CD4-positive, alpha-beta T cell (primary cell): ENCODE results near the gene CAPRIN2. TPM values are rescaled to one million over a fixed set of nuclear protein-coding genes. Genes with fewer than 3 reads are reported as not detected.
A peak's percentile ranks its signal among the peaks of the same experiment; 100 is the strongest.

Experiments used
- ATAC-seq: fragments of 200-7000 bp; cut with Tn5 transposase; one replicate; pipeline ENCODE4 v1.10.0; 2022; ENCODE audit warnings: mild to moderate bottlenecking; ENCODE audit not compliant: poor library complexity
- CTCF ChIA-PET: fragments of 350-600 bp; sonication (Branson Sonifier 250); formaldehyde crosslinking; loops from one replicate; lab custom pipeline; 2021; ENCODE audit warnings: antibody characterized with exemption, inconsistent platforms; lab: Charles Lee
- POLR2A ChIA-PET: fragments of 350-600 bp; sonication (Branson Sonifier 250); formaldehyde crosslinking; loops from one replicate; lab custom pipeline; 2021; ENCODE audit warnings: antibody characterized with exemption, inconsistent platforms; lab: Charles Lee
- DNase-seq, 14 experiments: peaks; one replicate each; pipeline ENCODE4 v3.0.0-alpha.2; 2013 to 2020; ENCODE audit warnings: mixed read lengths in 2 of 14
- H3K27ac ChIP-seq, 2 donors: one replicate each; pipeline versions ENCODE4 v1.5.1 to v1.7.0; 2013; ENCODE audit warnings: low read length in 2 of 2, low read depth in 1 of 2, mild to moderate bottlenecking in 1 of 2
- H3K27me3 ChIP-seq, 2 experiments: 1 replicate in 1 of 2; 2 replicates in 1 of 2; pipeline versions ENCODE4 v1.6.1 to v1.7.0; 2013; ENCODE audit warnings: low read length in 2 of 2, control low read depth in 1 of 2, mild to moderate bottlenecking in 1 of 2, moderate library complexity in 1 of 2; ENCODE audit not compliant: insufficient read depth in 2 of 2, control insufficient read depth in 1 of 2
- H3K36me3 ChIP-seq: one replicate; pipeline ENCODE4 v1.6.1; 2013; ENCODE audit warnings: low read length, control low read depth; ENCODE audit not compliant: insufficient read depth
- H3K4me1 ChIP-seq: one replicate; pipeline ENCODE4 v1.6.1; 2013; ENCODE audit warnings: low read length, control low read depth; ENCODE audit not compliant: insufficient read depth
- H3K4me3 ChIP-seq: one replicate; pipeline ENCODE4 v1.5.1; 2013; ENCODE audit warnings: mild to moderate bottlenecking, low read length, moderate library complexity
- H3K9me3 ChIP-seq, 2 experiments: 1 replicate in 1 of 2; 2 replicates in 1 of 2; pipeline versions ENCODE4 v1.6.1 to v1.7.0; 2013; ENCODE audit warnings: low read length in 2 of 2, mild to moderate bottlenecking in 2 of 2, control low read depth in 1 of 2, moderate library complexity in 1 of 2; ENCODE audit not compliant: control insufficient read depth in 1 of 2, insufficient read depth in 1 of 2
- H3K27ac Mint-ChIP-seq: one replicate; pipeline ENCODE4 v1.8.0; 2020; ENCODE audit warnings: mixed read lengths
- H3K27me3 Mint-ChIP-seq: one replicate; pipeline ENCODE4 v1.8.0; 2021; ENCODE audit warnings: mixed read lengths
- H3K36me3 Mint-ChIP-seq: one replicate; pipeline ENCODE4 v1.8.0; 2021; ENCODE audit warnings: low read depth, mixed read lengths
- H3K4me1 Mint-ChIP-seq: one replicate; pipeline ENCODE4 v1.8.0; 2021; ENCODE audit warnings: low read depth, mixed read lengths
- H3K4me3 Mint-ChIP-seq: one replicate; pipeline ENCODE4 v1.8.0; 2020; ENCODE audit warnings: mild to moderate bottlenecking, mixed read lengths
- H3K9me3 Mint-ChIP-seq: one replicate; pipeline ENCODE4 v1.8.0; 2020; ENCODE audit warnings: mixed read lengths
- CTCF ChIP-seq: fragments of 200-600 bp; IDR thresholded peaks from one replicate; pipeline ENCODE4 v1.8.0; 2022; ENCODE audit warnings: antibody characterized with exemption, mild to moderate bottlenecking
- intact Hi-C, 2 experiments: fragments of 100-400 bp; cut with DNase I in 1 of 2; cut with micrococcal nuclease in 1 of 2; formaldehyde crosslinking; loops; one replicate each; pipeline versions ENCODE4 v1.15.1 to v1.9.0; 2023 to 2025; cut with DNase I, micrococcal nuclease
- total RNA-seq, 174 experiments: library from RNA in 2 of 174; stranded (reverse) in 2 of 174; gene quantifications; one replicate each; pipeline ENCODE4 v1.2.3 and lab custom pipeline; 2021 to 2026

The CAPRIN2 gene
- total RNA-seq, 2 experiments from 2014 or later, result 21.2 to 24.6 TPM

- H3K4me1 Mint-ChIP-seq, result peaks cover 15% of the 10 kb centered on the region
- intact Hi-C loops, result no loop called here
- ChIA-PET POLR2A (interaction anchor here (0.7 kb wide), 1 partner anchor 26 kb away, joined by 3 read pairs; no protein-coding TSS in a partner anchor), CTCF (interaction anchor here (0.6 to 1.2 kb wide), 2 partner anchors 42 to 1243 kb away, joined by 3 to 5 read pairs; partner anchors contain the start of gene CAPRIN2)
- no peaks in the 10 kb centered on the region for H3K9me3 ChIP-seq
- TF ChIP-seq CTCF, result no peak
- H3K27ac Mint-ChIP-seq, result no peak overlapping the region
- H3K4me3 Mint-ChIP-seq, result no peak overlapping the region
- peaks cover 62% of the 10 kb centered on the region for H3K27me3 Mint-ChIP-seq
- no peaks in the 10 kb centered on the region for H3K9me3 Mint-ChIP-seq
- no peaks in the 10 kb centered on the region for H3K36me3 ChIP-seq
- DNase-seq (peak in 1 of 14 experiments; percentile 6), ATAC-seq (peak; percentile 37)
- peak overlapping the region; percentile 50 for H3K4me3 ChIP-seq
- H3K36me3 Mint-ChIP-seq, result no peaks in the 10 kb centered on the region
- no peak overlapping the region for H3K27ac ChIP-seq
- H3K4me1 ChIP-seq, result peaks cover 19% of the 10 kb centered on the region
- H3K27me3 ChIP-seq, result peaks cover 28 to 34% of the 10 kb centered on the region in 2 experiments
Observed at GRCh38 chr12:30796313-30796780, 41.6 kb upstream of the CAPRIN2 start.

- H3K4me1 Mint-ChIP-seq, result peaks cover 15% of the 10 kb centered on the region
- no peaks in the 10 kb centered on the region for H3K9me3 Mint-ChIP-seq
- H3K27ac ChIP-seq, result no peak overlapping the region
- H3K27me3 Mint-ChIP-seq, result peaks cover 62% of the 10 kb centered on the region
- DNase-seq (peak in 8 of 14 experiments; percentile 6 to 50 (median 29)), ATAC-seq (peak; percentile 59)
- H3K4me3 Mint-ChIP-seq, result peak overlapping the region; percentile 39
- H3K36me3 Mint-ChIP-seq, result no peaks in the 10 kb centered on the region
- H3K4me3 ChIP-seq, result peak overlapping the region; percentile 50
- H3K9me3 ChIP-seq, result no peaks in the 10 kb centered on the region
- H3K4me1 ChIP-seq, result peaks cover 19% of the 10 kb centered on the region
- H3K36me3 ChIP-seq, result no peaks in the 10 kb centered on the region
- peaks cover 28 to 34% of the 10 kb centered on the region in 2 experiments for H3K27me3 ChIP-seq
- intact Hi-C loops, result no loop called here
- no peak for TF ChIP-seq CTCF
- ChIA-PET CTCF (interaction anchor here (0.6 to 1.2 kb wide), 2 partner anchors 41 to 1244 kb away, joined by 3 to 5 read pairs; partner anchors contain the start of gene CAPRIN2), POLR2A (interaction anchor here (0.7 kb wide), 1 partner anchor 26 kb away, joined by 3 read pairs; no protein-coding TSS in a partner anchor)
- no peak overlapping the region for H3K27ac Mint-ChIP-seq
Observed at GRCh38 chr12:30795410-30796312, 40.9 kb upstream of the CAPRIN2 start.

- Mint-ChIP-seq H3K9me3 (no peaks in the 10 kb centered on the region), H3K27ac (no peak overlapping the region), H3K4me3 (peak overlapping the region; percentile 39), H3K27me3 (peaks cover 62% of the 10 kb centered on the region), H3K36me3 (no peaks in the 10 kb centered on the region), H3K4me1 (peaks cover 15% of the 10 kb centered on the region)
- peaks cover 28 to 34% of the 10 kb centered on the region in 2 experiments for H3K27me3 ChIP-seq
- no peaks in the 10 kb centered on the region for H3K36me3 ChIP-seq
- no peak overlapping the region for H3K27ac ChIP-seq
- ATAC-seq, result no peak
- peaks cover 19% of the 10 kb centered on the region for H3K4me1 ChIP-seq
- POLR2A ChIA-PET, result no interaction called here
- H3K9me3 ChIP-seq, result no peaks in the 10 kb centered on the region
- CTCF ChIA-PET, result no interaction called here
- H3K4me3 ChIP-seq, result peak overlapping the region; percentile 50
- TF ChIP-seq CTCF, result no peak
- peak in 2 of 14 experiments; percentile 2 to 14 for DNase-seq
- intact Hi-C loops, result no loop called here
Observed at GRCh38 chr12:30794591-30795409, 40.0 kb upstream of the CAPRIN2 start.
